ENCODE measurements around the gene ITPR2.
"Not testable (repeated sequence)": the region's sequence is repeated elsewhere in the genome, so short reads cannot be mapped to it uniquely, and the experiment has no call there.

ITPR2 gene

GRCh38 chr12:26735249-26735639, 97.8 kb downstream of the ITPR2 start:
- in situ Hi-C loops (cut with MboI; ENCODE audit: low sequenced_read_pairs), result no loop called here

- in situ Hi-C loops (cut with MboI; ENCODE audit: low sequenced_read_pairs), result no loop called here
Measured at GRCh38 chr12:26734510-26735248, 98.3 kb downstream of the ITPR2 start.

GRCh38 chr12:26732005-26732908, 100.7 kb downstream of the ITPR2 start:
- in situ Hi-C loops (cut with MboI; ENCODE audit: low sequenced_read_pairs), result no loop called here

GRCh38 chr12:26730481-26731350, 102.3 kb downstream of the ITPR2 start:
- in situ Hi-C loops (cut with MboI; ENCODE audit: low sequenced_read_pairs), result no loop called here

- in situ Hi-C loops (cut with MboI; ENCODE audit: low sequenced_read_pairs), result not testable (repeated sequence)
Measured at GRCh38 chr12:26729137-26729671, 103.8 kb downstream of the ITPR2 start.

GRCh38 chr12:26728205-26729050, 104.6 kb downstream of the ITPR2 start:
- in situ Hi-C loops (cut with MboI; ENCODE audit: low sequenced_read_pairs), result no loop called here

- in situ Hi-C loops (cut with MboI; ENCODE audit: low sequenced_read_pairs), result no loop called here
Measured at GRCh38 chr12:26727482-26728204, 105.4 kb downstream of the ITPR2 start.

- in situ Hi-C loops (cut with MboI; ENCODE audit: low sequenced_read_pairs), result no loop called here
Measured at GRCh38 chr12:26726956-26727355, 106.0 kb downstream of the ITPR2 start.

GRCh38 chr12:26725276-26725916, 107.6 kb downstream of the ITPR2 start:
- in situ Hi-C loops (cut with MboI; ENCODE audit: low sequenced_read_pairs), result no loop called here

- in situ Hi-C loops (cut with MboI; ENCODE audit: low sequenced_read_pairs), result no loop called here
Measured at GRCh38 chr12:26724309-26724702, 108.7 kb downstream of the ITPR2 start.

- in situ Hi-C loops (cut with MboI; ENCODE audit: low sequenced_read_pairs), result no loop called here
Measured at GRCh38 chr12:26723379-26724308, 109.3 kb downstream of the ITPR2 start.

GRCh38 chr12:26721800-26722199, 111.2 kb downstream of the ITPR2 start:
- in situ Hi-C loops (cut with MboI; ENCODE audit: low sequenced_read_pairs), result no loop called here

GRCh38 chr12:26719852-26720251, 113.1 kb downstream of the ITPR2 start:
- in situ Hi-C loops (cut with MboI; ENCODE audit: low sequenced_read_pairs), result no loop called here

- in situ Hi-C loops (cut with MboI; ENCODE audit: low sequenced_read_pairs), result no loop called here
Measured at GRCh38 chr12:26717757-26718156, 115.2 kb downstream of the ITPR2 start.

GRCh38 chr12:26715232-26715631, 117.8 kb downstream of the ITPR2 start:
- in situ Hi-C loops (cut with MboI; ENCODE audit: low sequenced_read_pairs), result no loop called here

- in situ Hi-C loops (cut with MboI; ENCODE audit: low sequenced_read_pairs), result no loop called here
Measured at GRCh38 chr12:26713885-26714383, 119.1 kb downstream of the ITPR2 start.

GRCh38 chr12:26712892-26713291, 120.1 kb downstream of the ITPR2 start:
- in situ Hi-C loops (cut with MboI; ENCODE audit: low sequenced_read_pairs), result no loop called here
